Measurements from ENCODE around the gene CPNE2.

DNA sequence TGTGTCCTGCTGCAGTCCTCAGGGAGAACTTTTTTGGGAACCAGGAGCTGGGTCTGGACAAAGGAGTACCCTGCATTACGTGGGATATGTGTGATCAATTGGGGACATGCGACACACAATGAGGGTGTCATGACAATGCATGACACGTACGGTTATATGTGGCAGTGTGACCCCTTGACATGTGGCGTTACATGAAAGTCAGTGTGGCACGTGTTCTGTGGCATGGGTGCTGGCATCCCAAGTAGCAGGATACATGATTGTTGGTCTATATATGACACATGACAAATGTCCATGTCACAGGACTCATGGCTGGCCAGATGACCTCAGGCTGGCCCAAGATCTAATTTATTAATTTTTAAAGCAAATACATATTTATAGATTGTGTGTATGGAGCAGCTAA, 9.7 kb upstream of the CPNE2 start:
- TF ChIP-seq, protein P1, sequence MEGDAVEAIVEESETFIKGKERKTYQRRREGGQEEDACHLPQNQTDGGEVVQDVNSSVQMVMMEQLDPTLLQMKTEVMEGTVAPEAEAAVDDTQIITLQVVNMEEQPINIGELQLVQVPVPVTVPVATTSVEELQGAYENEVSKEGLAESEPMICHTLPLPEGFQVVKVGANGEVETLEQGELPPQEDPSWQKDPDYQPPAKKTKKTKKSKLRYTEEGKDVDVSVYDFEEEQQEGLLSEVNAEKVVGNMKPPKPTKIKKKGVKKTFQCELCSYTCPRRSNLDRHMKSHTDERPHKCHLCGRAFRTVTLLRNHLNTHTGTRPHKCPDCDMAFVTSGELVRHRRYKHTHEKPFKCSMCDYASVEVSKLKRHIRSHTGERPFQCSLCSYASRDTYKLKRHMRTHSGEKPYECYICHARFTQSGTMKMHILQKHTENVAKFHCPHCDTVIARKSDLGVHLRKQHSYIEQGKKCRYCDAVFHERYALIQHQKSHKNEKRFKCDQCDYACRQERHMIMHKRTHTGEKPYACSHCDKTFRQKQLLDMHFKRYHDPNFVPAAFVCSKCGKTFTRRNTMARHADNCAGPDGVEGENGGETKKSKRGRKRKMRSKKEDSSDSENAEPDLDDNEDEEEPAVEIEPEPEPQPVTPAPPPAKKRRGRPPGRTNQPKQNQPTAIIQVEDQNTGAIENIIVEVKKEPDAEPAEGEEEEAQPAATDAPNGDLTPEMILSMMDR (conservative IDR thresholded peaks at IDR 0.05) = no peak
- TF ChIP-seq ZFX (IDR thresholded peaks at IDR 0.05) = no peak
